ENCODE data around the gene BUD23. TPM values are rescaled to one million over a fixed set of nuclear protein-coding genes. Genes with fewer than 3 reads are reported as not detected.

Gene BUD23
- total and polyA plus RNA-seq, 2 donors (not counting 3 experiments of a cell fraction or from before 2014, with no cell fraction given) = 62.1 to 64.6 TPM

- peaks cover 17% of the 10 kb centered on the region for H3K79me2 ChIP-seq (ENCODE audit: control insufficient read depth, insufficient read depth, low read length)
- ChIA-PET POLR2A (no interaction called here), CTCF (interaction anchor here (2.2 to 3.5 kb wide), 4 partner anchors 11 to 99 kb away, joined by 5 to 25 read pairs (median 14); partner anchors contain the start of gene STX1A)
- H3K4me3 ChIP-seq (replicated peaks in 1 of 3; ENCODE audit: insufficient read depth in 1 of 3, low read depth in 1 of 3, low read length in 3 of 3) = no peak overlapping the region
- dilution Hi-C loops (cut with MboI; ENCODE audit: extremely low pct_ligation_motif_present, low sequenced_read_pairs) = no loop called here
- H3K27ac ChIP-seq (ENCODE audit: insufficient read depth, low read depth, low read length) = no peak overlapping the region
- H4K20me1 ChIP-seq (replicated peaks; ENCODE audit: control insufficient read depth, extremely low read depth, insufficient read depth, low read length) = no peaks in the 10 kb centered on the region
- no peak overlapping the region for H2AFZ ChIP-seq (ENCODE audit: low read depth, low read length)
- no peak overlapping the region for H3K4me2 ChIP-seq (ENCODE audit: insufficient read depth, low read length)
- H3K4me1 ChIP-seq (ENCODE audit: control insufficient read depth, extremely low read depth, insufficient read depth, low read length) = peaks cover 9% of the 10 kb centered on the region
- no peak overlapping the region for H3K9ac ChIP-seq (replicated peaks; ENCODE audit: extremely low read depth, insufficient read depth, low read length)
- TF ChIP-seq MYC (IDR thresholded peaks at IDR 0.05; ENCODE audit: low read depth, low read length) (no peak), FOS (IDR thresholded peaks at IDR 0.05; ENCODE audit: borderline replicate concordance, insufficient read depth, low read length) (no peak), MAX (IDR thresholded peaks at IDR 0.05; ENCODE audit: insufficient read depth, insufficient read length) (no peak), POLR2AphosphoS5 (IDR thresholded peaks at IDR 0.05; ENCODE audit: insufficient read depth, low read depth, low read length) (no peak), EZH2 (IDR thresholded peaks at IDR 0.05; ENCODE audit: borderline replicate concordance, low read depth, low read length, severe bottlenecking) (no peak), POLR2A (IDR thresholded peaks at IDR 0.05; ENCODE audit: low read depth, low read length) (no peak), JUN (IDR thresholded peaks at IDR 0.05; ENCODE audit: borderline replicate concordance, insufficient read depth, insufficient read length, low read depth) (no peak), GATA2 (IDR thresholded peaks at IDR 0.05; ENCODE audit: insufficient read depth, insufficient read length, low read depth, low read length) (no peak)
- TF ChIP-seq, protein P1, sequence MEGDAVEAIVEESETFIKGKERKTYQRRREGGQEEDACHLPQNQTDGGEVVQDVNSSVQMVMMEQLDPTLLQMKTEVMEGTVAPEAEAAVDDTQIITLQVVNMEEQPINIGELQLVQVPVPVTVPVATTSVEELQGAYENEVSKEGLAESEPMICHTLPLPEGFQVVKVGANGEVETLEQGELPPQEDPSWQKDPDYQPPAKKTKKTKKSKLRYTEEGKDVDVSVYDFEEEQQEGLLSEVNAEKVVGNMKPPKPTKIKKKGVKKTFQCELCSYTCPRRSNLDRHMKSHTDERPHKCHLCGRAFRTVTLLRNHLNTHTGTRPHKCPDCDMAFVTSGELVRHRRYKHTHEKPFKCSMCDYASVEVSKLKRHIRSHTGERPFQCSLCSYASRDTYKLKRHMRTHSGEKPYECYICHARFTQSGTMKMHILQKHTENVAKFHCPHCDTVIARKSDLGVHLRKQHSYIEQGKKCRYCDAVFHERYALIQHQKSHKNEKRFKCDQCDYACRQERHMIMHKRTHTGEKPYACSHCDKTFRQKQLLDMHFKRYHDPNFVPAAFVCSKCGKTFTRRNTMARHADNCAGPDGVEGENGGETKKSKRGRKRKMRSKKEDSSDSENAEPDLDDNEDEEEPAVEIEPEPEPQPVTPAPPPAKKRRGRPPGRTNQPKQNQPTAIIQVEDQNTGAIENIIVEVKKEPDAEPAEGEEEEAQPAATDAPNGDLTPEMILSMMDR (IDR thresholded peaks at IDR 0.05; ENCODE audit: extremely low read depth in 1 of 2, insufficient read depth in 1 of 2, low read depth in 1 of 2, low read length in 2 of 2) = no peak
- H3K27me3 ChIP-seq (ENCODE audit: control insufficient read depth in 2 of 2, insufficient read depth in 2 of 2, low read length in 2 of 2) = no peaks in the 10 kb centered on the region
- no peaks in the 10 kb centered on the region for H3K9me1 ChIP-seq (replicated peaks; ENCODE audit: control insufficient read depth, extremely low read depth, insufficient read depth, low read length)
- peaks cover 0 to 5% of the 10 kb centered on the region in 2 experiments for H3K36me3 ChIP-seq (ENCODE audit: control insufficient read depth in 2 of 2, extremely low read depth in 1 of 2, insufficient read depth in 2 of 2, low read length in 2 of 2)
- no peak for DNase-seq (ENCODE audit: low read depth, low spot score)
- H3K9me3 ChIP-seq (replicated peaks; ENCODE audit: control insufficient read depth, insufficient read depth, low read length) = no peaks in the 10 kb centered on the region
- FAIRE-seq = no peak
- no TSS peak for BruUV-seq (replicated peaks)
- intact Hi-C loops (cut with micrococcal nuclease) = no loop called here
Observed at GRCh38 chr7:73705551-73705920, 22.1 kb downstream of the BUD23 start.

Measured in endothelial cell of umbilical vein (primary cell).